ENCODE measurements around the gene PPP1R9B. TPM values are rescaled to one million over a fixed set of nuclear protein-coding genes. Genes with fewer than 3 reads are reported as not detected.

PPP1R9B gene
- total RNA-seq, 1 donor from 2014 or later, result 45.8 TPM

DNA sequence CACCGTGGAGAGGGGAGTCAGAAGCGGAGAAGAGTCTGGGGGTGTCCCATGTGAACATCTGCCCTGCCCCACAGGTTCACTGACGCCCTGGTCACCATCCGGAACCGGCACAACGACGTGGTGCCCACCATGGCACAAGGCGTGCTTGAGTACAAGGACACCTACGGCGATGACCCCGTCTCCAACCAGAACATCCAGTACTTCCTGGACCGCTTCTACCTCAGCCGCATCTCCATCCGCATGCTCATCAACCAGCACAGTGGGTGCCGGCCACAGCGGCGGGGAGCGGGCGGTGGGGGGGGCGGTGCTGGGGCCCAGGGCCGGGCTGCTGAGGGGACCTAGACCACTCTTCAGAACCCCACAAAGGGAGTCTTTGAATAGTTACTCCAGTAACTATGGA is 44.7 kb downstream of the PPP1R9B start:
- DNase-seq, result no peak

DNA sequence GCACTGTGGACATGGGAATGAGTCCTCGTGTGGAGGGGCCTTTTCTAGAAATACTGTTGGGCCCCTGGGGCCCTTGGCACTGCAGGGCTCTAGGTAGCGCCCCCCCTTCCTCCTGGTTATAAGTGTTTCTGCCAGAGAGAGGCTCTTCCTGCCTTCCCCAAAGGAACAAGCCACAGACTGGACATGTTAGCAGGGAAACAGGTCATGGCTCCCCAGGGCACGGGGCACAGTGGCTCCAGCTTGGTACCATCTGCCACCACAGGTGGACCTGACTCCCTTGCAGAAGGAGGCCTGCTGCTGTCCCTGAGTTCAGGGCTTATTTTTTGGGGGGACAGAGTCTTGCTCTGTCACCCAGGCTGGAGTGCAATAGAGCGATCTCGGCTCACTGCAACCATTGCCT is 46.5 kb downstream of the PPP1R9B start:
- DNase-seq, result no peak

DNA sequence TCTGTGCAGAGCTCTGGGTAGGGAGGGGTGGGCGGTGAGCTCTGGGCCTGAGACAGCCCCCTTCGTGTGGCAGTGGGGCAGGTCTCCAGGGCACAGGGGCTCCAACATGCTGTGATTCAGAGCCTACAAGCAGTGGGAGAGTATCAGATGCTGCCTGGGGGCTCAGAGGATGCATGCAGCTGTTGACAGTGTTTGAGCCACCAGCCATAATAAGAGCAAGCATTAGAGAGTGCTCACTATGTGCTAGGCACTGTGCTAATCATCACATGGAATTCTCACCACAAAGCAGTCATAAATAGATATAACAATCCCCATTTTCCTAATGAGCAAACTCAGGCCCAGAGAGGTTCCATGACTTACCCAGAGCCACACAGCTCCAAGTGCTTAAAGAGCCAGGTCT is 47.2 kb downstream of the PPP1R9B start:
- DNase-seq, result no peak

DNA sequence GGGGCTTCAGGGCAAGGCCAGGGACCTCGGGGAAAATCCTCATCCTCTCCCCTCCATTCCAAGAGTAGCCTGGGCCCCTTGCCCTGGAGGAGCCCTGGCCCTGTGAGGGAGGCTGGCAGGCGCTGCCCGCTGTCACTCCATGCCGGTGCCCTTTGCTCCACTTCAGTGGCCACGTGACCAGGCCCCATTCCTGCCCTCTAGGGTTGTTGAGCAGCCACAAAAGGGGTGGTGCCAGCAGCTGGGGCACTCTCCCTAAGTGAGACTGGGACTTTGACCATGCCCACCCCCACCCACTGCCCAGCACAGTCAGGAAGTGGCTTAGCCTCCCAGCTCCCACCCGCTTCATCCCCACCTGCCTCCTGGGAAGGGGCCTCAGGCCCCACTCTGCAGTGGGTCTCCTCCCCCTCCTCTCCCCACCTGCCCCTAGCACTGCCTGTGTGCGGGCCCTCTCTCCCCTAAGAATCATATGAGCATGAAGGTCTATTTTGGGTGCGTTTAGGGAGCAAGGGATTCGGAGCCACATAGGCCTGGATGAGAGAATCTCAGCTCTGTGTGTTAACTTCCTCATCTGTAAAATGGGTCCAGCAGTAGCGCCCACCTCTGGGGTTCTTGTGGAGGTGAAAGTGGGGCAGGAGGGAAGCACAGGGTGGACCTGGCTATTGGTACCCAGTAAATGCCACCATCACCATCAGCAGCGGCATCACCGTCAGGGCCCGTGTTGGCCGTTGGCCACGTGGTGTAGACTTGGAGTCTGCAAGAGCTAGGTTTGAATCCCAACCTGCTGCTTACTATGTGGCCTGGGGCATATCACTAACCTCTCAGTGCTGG is 48.1 kb downstream of the PPP1R9B start:
- no peak for DNase-seq

DNA sequence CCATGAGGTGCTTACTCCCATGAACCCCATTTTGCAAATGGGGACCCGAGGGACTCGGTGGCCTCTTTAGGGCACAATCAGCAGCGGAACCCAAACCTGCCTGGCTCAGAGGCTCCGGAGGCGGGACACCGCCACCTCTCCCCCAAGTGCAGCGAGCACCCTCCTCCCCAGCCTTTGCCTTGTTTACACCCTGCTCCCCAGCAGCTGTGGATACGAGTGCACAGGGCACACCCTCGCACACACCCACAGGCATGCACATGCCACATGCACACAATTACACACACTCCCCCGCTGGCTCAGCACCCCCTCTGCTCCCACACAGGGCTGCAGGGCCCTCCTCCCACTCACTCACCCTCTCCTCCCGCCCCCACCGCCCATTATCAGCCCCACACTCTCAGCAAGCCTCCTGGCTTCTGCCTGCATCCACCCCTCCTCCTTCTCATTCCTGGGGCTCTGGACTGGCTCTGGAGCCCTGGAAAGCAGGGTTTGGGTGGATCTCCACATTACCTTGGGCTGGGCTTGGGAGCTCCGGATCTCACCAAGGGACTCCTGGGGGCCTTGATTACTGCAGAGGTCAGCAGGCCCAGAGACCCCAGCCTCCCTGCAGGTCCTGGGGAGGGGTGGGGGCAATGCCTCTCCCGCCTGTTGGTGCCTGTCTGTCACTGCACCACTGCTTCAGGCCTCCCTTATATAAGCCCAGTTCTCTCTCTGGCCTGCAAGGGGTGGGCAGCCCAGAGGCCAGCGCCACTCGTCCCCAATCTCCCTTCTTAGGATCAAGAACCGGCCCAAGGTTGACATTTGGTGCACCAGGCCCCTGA is 48.9 kb downstream of the PPP1R9B start:
- no peak for DNase-seq

DNA sequence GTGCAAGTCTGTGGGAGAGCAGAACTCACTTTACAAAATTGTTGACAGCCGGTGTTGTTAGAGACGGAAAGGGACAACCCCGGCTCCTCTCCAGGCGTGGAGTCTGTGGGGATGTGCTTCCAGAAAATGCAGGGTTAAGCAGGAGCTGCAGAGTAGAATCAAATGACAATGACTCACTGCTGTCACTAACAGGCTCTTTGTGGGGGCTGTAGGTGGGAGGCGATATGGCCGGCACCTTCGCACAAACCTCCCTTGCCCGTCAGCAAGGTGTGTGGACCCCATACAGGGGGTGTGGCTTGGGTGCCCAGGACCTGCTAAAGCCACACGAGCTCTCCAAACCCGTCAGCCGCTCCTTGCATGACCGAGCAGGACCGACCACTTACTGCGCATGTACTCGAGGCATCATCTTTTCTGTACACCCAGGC is 49.5 kb downstream of the PPP1R9B start:
- no peak for DNase-seq

DNA sequence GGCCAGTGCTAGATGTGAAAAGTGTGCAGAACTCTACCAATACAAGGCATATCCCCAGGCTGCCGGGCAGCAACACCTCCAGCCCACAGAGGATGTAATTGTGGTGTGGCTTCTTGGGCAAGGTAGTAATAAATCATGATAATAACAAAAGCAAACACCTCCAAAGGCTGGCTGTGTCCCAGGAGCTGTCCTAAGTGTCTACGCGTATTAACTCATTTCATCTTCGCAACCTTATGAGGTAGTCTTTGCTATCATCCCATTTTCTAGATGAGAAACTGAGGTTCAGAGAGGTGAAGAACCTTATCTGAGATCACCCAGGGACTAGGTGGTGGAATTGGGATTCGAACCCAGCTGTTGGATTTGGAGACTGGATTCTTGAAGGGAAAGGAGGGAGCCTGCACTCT is 50.0 kb downstream of the PPP1R9B start:
- DNase-seq, result no peak

DNA sequence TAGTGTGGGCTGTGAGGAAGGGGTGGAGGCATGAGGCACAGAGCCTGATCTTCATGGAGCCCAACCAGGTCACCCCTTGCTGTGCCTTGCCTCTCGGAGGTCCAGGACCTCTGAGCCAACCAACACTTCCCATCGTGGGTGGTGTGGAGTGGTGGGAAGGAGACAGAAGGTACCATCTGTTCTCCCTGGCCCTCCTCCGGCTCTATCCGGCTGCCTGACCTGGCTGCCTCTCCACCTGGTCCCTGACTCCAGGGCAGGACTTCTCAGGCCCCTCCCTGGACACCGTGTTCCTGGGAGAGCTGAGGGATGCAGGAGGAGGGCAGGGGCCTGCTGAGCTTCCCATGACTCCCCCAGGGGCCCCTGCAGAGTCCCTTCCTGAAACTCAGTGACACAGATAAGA is 51.5 kb downstream of the PPP1R9B start:
- DNase-seq, result no peak

DNA sequence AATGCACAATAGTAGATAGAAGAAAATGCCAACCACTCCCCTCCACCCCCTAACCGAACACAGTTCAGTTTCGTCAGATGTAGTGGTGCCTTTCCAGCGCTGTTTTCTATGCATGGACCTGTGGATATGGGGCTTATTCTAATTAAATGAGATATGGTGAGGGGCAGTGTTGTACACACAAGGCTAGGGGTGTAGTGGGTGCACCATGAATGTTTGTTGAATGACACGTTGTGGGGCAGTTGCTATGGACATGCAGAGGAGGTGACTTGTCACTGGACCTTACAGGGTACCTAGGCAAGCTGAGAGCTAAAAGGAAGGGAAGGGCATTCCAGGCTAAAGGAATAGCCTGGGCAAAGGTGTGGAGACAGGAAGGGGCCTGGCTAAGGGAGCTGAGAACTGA is 51.9 kb downstream of the PPP1R9B start:
- DNase-seq, result no peak

DNA sequence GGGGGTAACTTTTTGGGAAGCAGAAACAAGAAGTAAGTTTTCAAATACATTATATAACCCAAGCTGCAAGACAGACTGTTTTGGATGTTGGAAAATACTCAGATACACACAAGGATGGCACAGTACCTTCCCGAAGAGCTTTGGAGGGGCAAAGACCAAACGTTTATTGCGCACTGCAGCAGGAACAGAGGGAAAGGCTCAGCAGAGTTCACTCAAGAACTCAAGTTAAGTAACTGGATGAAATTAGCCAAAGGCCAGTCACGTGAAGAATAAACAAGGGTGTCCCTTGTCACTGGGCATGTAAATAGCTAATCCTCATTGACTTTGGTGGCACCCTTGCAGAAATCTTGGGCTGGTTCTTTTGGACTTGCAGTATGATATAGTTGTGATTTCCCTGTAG is 52.6 kb downstream of the PPP1R9B start:
- no peak for DNase-seq

DNA sequence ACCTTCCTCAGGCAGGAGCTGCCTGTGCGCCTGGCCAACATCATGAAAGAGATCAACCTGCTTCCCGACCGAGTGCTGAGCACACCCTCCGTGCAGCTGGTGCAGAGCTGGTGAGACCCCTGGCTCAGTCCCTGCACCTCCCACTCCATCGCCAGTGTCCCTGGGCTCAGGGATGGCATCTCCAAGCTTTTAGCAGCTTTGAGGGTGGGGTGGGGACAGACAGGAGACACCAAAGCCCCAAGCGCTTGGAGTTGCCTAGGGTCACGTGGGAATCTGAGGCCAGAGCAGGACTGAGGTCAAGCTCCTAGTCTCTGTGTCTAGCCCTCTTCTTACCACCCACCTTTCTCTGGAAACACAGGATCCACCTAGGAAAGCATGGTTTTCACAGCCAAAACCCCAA is 53.0 kb downstream of the PPP1R9B start:
- DNase-seq, result no peak

DNA sequence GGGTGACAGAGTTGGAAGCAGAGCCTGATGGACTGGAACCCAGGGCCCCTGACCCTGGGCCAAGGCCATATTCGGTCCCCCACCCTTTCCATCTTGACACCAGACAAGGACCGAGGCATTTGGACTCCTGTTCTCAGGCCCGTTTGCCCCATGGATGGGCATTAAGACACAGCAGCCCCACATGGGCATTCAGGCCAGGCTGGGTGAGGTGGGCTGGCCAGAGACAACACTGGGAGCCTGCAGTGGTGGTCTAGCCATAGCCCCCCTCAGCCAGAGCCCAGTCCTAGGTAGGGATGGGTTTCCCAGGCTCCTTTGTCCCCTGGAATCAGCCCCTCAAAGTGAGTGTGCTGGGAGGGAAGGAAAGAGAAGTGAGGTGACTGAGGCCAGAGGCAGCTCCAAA is 53.7 kb downstream of the PPP1R9B start:
- DNase-seq, result no peak

DNA sequence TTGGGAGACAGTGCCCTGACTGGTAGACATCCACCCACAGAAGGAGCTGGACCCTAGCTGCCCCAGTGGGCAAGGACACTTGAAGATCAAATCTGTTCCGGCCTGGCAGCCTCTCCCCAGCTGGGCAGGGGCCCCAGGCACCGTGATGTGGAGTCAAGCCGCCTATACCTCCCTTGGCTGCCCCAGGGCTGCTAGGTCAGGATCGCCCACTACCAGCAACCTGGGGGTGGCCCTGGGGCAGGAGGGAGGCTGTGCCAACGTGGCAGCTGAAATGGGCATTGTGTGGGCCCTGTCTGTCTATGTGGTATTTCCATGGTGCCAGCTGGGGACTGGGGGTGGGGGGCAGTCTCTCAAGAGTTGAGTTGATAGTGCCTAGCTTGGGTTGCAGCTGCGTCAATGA is 54.4 kb downstream of the PPP1R9B start:
- no peak for DNase-seq

DNA sequence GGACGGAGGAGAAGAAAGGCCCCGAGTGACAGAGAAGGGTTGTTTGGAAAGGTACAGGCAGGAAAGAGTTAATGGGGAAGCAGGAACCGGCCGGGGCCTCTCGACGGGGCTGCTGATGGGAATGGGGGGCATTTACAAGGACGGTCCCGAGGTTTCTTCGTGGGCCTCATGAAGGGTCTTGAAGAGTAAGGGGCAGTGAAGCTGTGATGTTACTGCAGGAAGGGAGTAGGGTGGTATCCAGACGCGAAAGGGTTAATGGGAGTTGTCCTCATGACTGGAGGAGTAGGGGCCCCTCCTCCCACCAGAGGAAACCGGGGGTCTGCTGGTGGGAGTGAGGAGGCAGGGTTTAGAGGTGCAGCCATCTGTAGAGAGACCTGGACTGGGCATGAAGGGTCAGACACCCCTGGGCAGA is 54.8 kb downstream of the PPP1R9B start:
- peak; percentile 24 for DNase-seq

DNA sequence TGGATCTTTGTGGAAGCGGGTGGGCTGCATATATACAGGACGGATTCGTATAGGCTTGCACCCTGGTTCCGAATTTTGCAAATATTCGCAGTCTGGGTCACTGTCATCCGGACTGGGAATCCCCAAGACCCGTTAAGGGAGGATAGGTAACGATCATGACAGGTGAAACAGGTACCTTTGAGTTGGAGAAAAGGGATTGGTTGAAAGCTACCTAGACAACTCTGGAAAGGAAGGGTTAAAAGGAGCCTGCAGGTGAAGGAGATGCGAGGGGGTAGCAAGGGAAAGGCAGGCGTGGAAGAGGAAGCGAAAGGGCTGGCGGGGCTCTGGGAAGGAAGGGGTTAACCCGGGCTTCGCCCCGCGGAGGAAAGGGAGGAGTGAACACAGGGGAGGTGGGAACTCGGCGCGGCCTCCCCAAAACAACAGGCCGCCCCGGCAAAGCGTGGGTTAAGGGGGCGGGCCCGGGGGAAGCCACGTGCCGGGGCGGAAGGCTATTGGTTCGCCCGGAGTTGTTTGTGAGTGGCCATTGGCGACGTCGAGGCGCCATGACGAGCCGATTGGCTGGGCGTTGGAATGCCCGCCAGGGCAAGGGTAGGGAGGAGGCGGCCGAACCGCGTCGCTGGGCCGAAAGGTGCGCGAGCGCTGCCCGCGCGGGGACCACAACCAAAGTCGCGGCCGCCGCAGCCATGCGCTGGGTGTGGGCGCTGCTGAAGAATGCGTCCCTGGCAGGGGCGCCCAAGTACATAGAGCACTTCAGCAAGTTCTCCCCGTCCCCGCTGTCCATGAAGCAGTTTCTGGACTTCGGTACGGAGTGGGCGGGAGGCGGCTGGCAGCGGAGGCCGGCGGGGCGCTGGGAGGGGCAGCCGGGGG is 55.5 kb downstream of the PPP1R9B start, which contains the start of gene PDK2:
Gene PDK2, plus strand, starts transcription at position 599 of the 867 bp plus-strand sequence. Its CDS starts 85 bp downstream, at position 684.
- peak; percentile 97 for DNase-seq

DNA sequence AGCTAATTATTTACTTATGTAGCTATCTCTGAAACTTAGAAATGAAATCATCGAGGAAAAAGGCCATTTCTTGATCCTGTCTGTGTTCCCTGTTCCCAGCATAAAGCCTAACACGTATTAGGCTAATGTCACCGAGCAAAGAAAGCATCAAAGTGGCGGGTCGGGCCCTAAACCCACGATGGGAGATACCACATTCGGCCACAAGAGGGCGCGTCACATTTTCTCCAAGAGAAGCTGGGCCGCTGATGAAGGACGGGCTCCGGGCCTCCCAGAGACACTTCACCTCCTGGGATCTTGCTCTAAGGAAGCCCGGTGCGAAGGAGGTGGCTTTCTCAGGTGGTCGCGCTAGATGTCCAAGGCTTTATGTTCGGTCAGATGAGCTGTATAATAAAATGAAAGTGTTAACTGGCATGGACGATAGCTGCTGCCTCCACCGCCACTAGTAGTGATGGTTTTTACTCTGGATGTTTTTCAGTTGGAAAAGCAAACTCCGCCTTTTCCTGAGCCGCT is 56.2 kb downstream of the PPP1R9B start:
- peak; percentile 94 for DNase-seq

DNA sequence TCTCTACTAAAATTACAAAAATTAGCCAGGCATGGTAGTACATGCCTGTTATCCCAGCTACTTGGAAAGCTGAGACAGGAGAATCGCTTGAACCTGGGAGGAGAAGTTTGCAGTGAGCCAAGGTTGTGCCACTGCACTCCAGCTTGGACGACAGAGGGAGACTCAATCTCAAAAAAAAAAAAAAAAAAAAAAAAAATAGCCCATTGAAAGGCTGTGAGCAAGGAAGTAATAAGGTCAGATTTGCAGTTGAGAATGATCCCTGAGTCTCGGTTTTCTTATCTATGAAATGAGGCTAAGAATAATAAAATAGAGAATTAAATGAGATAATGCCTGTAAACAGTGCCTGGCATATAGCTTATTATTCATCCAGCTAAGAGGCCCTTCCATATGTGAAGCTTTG is 56.7 kb downstream of the PPP1R9B start:
- no peak for DNase-seq

DNA sequence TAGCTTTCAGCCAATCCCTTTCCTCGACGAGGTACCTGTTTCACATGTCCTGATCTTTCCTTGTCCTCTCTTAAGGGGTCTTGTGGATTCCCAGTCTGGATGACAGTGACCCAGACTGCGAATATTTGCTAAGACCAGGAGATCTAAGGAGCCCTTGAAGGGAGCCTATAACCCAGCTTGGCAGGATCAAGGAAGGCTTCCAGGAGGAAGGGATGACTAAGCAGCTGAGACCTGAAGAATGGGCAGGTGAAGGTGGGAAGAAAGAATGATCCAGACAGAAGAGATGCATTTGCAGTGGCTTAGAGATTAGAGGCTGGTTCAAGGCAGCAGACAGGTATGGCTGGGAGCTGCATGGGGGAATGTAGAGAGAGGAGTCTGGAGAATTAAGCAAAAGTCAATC is 57.2 kb downstream of the PPP1R9B start:
- DNase-seq, result no peak

DNA sequence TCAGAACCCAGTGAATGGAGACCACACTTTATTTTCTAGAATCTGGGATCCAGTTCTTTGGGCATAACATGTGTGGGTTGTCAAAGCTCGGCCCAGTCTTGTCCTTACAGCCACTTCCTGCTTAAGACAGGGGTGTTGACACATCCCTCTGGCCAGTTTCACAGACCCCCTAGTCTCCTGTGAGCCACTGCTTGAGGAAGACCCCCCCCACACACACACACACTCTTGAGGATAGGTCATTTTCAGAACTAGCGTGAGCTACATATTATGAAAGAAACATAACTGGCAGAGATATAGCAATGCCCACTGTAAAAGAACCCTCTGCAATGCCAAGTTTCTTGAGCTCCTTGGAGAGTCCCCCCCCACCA is 58.6 kb downstream of the PPP1R9B start:
- DNase-seq, result no peak

DNA sequence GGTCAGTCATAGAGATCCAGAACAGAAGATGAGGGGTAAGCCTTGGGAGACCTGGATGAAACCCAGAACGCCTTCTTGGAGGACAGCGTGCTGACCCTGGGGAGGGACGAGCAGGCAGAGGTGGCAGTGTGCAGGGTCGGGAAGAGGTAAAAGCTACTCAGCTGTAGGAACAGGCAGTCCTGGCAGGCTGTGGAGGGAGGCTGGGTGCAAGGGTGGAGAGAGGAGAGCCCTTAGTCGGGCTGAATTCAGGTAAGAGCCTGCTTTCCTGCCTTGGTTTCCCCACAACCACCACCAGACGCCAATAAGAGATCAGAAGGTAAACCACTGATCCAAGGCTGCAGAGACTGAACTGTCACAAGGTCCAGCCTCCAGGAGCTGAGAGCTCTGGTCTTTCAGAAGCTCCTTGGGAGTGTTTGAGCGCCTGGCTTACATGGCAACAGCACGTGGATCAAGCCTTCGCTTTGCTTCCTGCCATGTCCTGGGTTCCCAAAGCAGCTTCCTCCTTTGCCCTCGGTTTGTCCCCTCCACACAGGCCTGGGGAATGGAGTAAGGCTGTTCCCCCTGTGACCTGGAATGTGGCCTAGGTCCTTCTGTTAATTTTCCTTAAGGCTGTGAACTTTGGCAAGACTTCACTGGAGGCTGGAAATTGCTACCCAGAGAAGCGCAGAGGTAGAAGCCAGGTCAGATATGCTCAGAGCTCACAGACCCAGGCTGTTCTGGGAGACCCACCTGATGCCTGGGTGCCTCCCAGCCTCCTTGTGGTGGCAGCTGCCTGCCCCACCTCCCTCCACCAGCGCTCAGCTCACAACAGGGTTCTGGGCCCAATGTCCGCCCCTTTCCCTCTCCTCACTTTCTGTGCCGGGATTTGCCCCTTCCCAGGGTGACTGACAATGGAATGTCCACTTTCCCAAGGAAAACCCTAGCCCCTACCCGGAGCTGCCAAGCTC is 59.2 kb downstream of the PPP1R9B start:
- no peak for DNase-seq

DNA sequence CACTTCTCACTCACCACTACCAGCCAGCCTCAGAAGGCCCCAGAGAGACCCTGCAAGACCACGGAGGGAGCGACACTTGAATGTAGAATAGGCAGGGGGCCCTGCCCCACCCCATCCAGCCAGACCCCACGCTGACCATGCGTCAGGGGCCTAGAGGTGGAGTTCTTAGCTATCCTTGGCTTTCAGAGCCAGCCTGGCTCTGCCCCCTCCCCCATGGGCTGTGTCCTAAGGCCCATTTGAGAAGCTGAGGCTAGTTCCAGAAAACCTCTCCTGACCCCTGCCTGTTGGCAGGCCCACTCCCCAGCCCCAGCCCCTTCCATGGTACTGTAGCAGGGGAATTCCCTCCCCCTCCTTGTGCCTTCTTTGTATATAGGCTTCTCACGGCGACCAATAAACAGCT is 60.4 kb downstream of the PPP1R9B start:
- no peak for DNase-seq

Measured in dermis blood vessel endothelial cell (primary cell).